Head of caudate nucleus (tissue), 42 donors: ENCODE results near the gene PLEKHA7.
"Not testable (repeated sequence)": the region's sequence is repeated elsewhere in the genome, so short reads cannot be mapped to it uniquely, and the experiment has no call there.

Experiments used
- DNase-seq, 42 donors: peaks; one replicate each; pipeline versions ENCODE4 v3.0.0 to v3.0.0-alpha.2; 2020 to 2021; ENCODE audit warnings: mixed read lengths in 7 of 42
- intact Hi-C: fragments of 100-400 bp; cut with DNase I; formaldehyde crosslinking; loops from one replicate; pipeline ENCODE4 v1.15.0; 2022

PLEKHA7 gene

DNA sequence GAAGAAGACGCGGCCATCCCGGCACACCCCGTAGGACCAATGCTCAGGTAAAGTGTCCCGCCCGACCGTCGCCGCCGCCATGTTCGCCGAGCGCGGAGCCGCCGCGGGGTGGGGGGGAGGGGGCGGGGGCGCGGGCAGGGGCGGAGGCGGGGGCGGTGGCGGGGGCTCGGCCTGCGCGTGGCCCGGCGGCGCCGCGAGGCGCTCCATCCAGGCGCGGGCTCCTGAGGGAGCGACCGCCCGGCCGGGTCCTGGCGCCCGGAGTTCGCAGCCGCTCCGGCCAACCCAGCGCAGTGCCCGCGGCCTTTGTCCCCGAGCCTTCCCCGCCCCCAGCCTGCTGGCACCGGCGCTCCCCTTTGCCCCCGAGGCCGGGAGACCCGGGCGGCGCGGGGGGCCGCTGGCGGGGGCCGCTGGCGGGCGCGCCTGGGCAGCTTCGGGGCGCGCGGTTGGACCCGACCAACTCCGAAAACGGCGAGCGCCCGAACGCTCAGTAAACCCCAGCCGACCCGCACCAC, at the start of gene PLEKHA7:
Gene PLEKHA7 (minus strand): TSS at position 94 of the 512 bp plus-strand sequence. CDS start 13 bp downstream, at position 81.
- intact Hi-C loops, result loop anchor here (10.0 kb wide), 1 partner anchor 70 kb away; no protein-coding TSS in a partner anchor

GRCh38 chr11:17063171-17064002, 49.2 kb upstream of the PLEKHA7 start:
- intact Hi-C loops, result loop anchor here (5.0 kb wide), 1 partner anchor 116 kb away; no protein-coding TSS in a partner anchor
- DNase-seq, result peak; percentile 48 to 88 (median 74)

More for the DNA sequence above, at the start of gene PLEKHA7:
- DNase-seq, result peak in 18 of 42 donors; percentile 8 to 62 (median 28)

DNA sequence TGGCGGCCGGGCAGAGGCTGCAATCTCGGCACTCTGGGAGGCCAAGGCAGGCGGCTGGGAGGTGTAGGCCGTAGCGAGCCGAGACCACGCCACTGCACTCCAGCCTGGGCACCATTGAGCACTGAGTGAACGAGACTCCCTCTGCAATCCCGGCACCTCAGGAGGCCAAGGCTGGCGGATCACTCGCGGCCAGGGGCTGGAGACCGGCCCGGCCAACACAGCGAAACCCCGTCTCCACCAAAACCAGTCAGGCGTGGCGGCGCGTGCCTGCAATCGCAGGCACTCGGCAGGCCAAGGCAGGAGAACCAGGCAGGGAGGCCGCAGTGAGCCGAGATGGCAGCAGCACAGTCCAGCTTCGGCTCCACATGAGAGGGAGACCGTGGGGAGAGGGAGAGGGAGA, 36.9 kb upstream of the PLEKHA7 start:
- DNase-seq, intact Hi-C loops: not testable (repeated sequence)

GRCh38 chr11:17048491-17048890, 34.3 kb upstream of the PLEKHA7 start:
- DNase-seq, intact Hi-C loops: not testable (repeated sequence)

- intact Hi-C loops, result no loop called here
Observed at GRCh38 chr11:17046690-17047089, 32.5 kb upstream of the PLEKHA7 start.

DNA sequence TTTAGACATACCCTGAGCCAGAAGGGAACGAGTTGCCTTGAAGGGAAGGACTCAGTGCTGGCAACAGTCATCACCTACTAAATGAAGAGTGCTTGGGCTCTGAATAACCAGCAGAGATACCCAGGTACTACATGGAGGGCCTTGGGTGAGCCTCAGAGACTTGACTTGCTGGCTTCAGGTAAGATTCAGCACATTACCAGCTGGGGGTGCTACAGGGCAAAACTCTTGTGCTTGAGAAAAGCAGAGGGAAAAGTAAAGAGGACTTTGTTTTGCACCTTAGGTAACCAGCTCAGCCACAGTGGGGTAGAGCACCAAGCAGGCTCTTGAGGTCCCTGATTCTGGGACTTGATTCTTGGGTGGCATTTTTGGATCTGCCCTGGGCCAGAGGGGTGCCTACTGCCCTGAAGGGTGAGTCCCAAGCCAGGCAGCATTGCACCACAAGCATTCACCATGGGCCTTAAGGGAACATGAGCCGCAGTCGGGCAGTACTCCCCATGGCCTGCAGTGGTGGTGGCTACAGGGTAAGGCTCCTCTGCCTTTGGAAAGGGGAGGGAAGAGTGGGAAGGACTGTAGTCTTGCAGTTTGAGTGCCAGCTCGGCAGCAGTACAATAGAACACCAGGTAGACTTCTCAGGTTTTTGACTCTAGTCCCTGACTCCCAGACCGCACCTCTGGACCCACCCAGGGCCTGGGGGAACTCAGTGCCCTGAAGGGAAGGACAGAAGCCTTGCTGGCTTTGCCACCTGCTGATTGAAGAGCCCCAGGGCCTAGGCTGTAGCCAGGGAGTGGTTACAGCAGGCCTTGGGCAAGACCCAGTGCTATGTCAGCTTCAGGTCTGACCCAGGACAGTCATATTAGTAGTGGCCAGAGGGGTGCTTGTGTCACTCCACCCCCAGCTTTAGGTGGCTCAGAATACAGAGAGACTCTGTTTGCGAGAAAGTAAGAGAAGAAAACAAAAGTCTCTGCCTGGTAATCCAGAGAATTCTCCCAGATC, 22.7 kb upstream of the PLEKHA7 start:
- intact Hi-C loops, result no loop called here
- no peak for DNase-seq

More at GRCh38 chr11:17046690-17047089, 32.5 kb upstream of the PLEKHA7 start:
- DNase-seq, result no peak

DNA sequence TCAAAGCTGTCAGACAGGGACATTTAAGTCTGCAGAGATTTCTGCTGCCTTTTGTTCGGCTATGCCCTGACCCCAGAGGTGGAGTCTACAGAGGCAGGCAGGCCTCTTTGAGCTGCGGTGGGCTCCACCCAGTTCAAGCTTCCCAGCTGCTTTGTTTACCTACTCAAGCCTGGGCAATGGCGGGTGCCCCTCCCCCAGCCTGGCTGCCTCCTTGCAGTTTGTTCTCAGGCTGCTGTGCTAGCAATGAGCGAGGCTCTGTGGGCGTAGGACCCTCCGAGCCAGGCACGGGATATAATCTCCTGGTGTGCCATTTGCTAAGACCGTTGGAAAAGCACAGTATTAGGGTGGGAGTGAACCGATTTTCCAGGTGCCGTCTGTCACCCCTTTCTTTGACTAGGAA, 19.8 kb upstream of the PLEKHA7 start:
- intact Hi-C loops, DNase-seq: not testable (repeated sequence)

GRCh38 chr11:17026487-17027082, 12.4 kb upstream of the PLEKHA7 start:
- no peak for DNase-seq
- intact Hi-C loops, result no loop called here

DNA sequence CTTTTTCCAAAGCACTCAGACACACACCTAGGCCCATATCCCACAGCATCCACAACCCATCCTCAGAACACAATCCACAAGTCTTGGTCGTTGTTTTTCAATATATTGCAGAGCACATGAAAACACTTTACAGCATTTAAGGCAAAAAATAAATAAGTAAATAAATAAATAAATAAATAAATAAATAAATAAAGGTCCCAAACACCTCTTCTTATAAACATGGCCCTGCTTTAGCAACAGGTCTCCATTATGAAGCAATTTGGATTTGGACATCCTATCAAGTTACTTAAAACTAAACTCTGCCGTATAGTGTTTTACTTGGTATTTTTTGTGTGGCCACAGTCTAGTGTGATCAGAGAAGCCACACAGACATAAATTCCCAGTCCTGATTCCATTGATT, 10.7 kb upstream of the PLEKHA7 start:
- intact Hi-C loops, result no loop called here
- DNase-seq, result no peak

DNA sequence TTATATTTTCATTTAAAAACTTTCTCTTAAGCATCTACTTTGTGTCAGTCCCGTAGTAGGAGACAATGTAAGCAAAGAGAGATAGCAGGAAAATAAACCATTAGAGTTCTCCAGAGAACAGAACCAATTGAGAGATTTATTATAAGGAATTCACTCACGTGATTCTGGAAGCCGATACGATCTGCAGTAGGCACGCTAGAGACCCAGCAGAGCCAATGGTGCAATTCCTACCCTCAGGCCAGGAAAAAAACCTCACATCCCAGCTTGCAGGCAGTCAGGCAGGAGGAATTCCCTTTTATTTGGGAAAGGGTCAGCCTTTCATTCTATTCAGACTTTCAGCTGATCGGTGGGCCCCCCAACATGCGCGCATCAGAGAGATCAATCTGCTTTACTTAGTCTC, 7.3 kb upstream of the PLEKHA7 start:
- no peak for DNase-seq
- intact Hi-C loops, result no loop called here

- no peak for DNase-seq
- intact Hi-C loops, result no loop called here
Observed at GRCh38 chr11:17020831-17021230, 6.6 kb upstream of the PLEKHA7 start.

- intact Hi-C loops, result loop anchor here (10.0 kb wide), 1 partner anchor 74 kb away; no protein-coding TSS in a partner anchor
- DNase-seq, result no peak
Observed at GRCh38 chr11:17019232-17019631, 5.0 kb upstream of the PLEKHA7 start.

DNA sequence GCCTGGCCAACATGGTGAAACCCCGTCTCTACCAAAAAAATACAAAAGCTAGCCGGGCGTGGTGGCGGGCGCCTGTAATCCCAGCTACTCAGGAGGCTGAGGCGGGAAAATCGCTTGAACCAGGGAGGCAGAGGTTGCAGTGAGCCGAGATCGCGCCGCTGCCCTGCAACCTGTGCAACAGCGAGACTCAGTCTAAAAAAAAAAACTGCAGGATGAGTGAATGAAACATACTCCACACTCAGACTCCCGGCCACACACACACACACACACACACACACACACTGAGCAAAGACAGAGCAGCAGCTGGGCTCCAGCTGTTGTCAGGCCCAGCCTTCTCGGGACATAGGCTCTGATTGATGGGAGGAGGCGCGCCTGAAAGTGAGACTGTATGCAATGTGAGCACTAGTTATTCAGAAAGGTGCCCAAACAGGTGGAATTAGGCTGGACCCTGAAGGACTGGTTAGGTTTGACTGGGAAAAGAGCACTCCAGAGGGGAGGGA, 1.5 kb upstream of the PLEKHA7 start:
- DNase-seq, result no peak
- intact Hi-C loops, result loop anchor here (10.0 kb wide), 1 partner anchor 71 kb away; no protein-coding TSS in a partner anchor

DNA sequence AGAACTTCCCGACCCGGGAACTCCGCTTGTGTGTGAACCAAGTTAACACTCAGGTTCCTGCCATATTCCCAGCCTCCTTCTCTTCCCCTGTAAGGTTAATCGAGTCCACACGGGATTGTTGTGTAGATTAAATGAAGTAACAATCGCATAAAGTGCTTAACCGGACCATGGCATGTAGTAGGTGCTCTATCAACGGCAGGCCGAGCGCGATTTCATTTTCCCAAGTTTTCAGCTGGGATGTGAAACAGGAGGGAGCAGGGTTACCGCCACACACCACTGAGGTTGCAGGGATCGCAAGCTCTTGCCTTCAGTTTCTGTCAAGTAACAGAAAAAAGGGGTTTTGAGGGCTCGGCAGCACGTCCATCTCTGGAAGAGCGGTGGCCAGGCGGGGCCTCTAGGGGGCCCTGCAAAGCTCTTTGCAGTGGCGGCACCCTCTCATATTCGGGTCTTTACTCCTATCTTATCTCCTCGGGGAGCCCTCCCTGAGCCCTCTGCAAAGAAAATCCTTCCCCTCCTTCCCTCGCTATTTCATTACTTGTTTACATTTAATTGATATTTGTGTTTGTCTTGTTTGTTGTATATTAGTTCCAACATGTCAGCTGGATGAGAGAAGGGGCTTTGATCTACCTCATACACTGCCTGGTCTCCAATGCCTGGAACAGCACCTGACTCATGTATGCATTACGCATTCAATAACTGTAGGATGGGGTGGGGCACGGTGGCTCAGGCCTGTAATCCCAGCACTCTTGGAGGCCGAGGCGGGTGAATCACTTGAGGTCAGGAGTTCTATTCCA, 816 bp upstream of the PLEKHA7 start:
- peak in 8 of 42 donors; percentile 16 to 50 (median 34) for DNase-seq
- intact Hi-C loops, result loop anchor here (10.0 kb wide), 1 partner anchor 70 kb away; no protein-coding TSS in a partner anchor

- peak in 27 of 42 donors; percentile 5 to 58 (median 31) for DNase-seq
- intact Hi-C loops, result loop anchor here (10.0 kb wide), 1 partner anchor 69 kb away; no protein-coding TSS in a partner anchor
Observed at GRCh38 chr11:17013548-17014320, 480 bp downstream of the PLEKHA7 start.

GRCh38 chr11:17012712-17013547, 1.3 kb downstream of the PLEKHA7 start:
- DNase-seq, result peak in 40 of 42 donors; percentile 20 to 77 (median 44)
- intact Hi-C loops, result loop anchor here (10.0 kb wide), 1 partner anchor 68 kb away; no protein-coding TSS in a partner anchor
